ENCODE measurements around the gene SFR1.
"Not testable (repeated sequence)": the region's sequence is repeated elsewhere in the genome, so short reads cannot be mapped to it uniquely, and the experiment has no call there.

SFR1 gene

DNA sequence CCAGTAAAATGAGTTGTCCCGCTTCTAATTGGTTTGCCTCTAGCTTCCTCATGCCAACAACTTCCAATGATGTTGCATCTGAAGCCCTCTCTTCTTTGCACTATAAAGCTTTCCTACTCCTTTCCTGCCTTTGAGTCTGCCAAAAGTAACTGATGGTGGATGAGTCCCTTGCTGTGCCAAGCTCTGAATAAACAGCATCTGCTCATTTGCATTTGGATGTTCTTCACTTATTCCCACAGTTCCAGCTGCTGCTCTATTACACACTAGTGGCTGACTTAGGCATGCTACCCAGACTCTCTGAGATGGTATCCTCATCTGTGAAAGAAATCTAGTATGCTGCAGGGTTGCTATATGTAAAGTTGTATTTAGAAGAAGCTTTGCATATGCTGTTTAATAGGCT, 24.9 kb downstream of the SFR1 start:
- peaks cover 0 to 3% of the 10 kb centered on the region in 2 donors for H3K9me3 ChIP-seq (ENCODE audit: control insufficient read depth in 1 of 2, low read length in 2 of 2)
- H3K4me3 ChIP-seq (ENCODE audit: low read depth in 1 of 2, low read length in 2 of 2), result no peak overlapping the region
- H3K4me1 ChIP-seq (ENCODE audit: control insufficient read depth in 1 of 2, insufficient read depth in 2 of 2, low read length in 2 of 2), result no peaks in the 10 kb centered on the region
- no peak overlapping the region for H3K27ac ChIP-seq (ENCODE audit: low read depth, low read length)
- H3K9ac ChIP-seq (ENCODE audit: low read depth in 1 of 2, low read length in 2 of 2), result no peak overlapping the region
- H3K27me3 ChIP-seq (ENCODE audit: control insufficient read depth in 1 of 2, insufficient read depth in 2 of 2, low read length in 2 of 2), result no peaks in the 10 kb centered on the region
- H3K36me3 ChIP-seq (ENCODE audit: control insufficient read depth in 1 of 2, insufficient read depth in 2 of 2, low read length in 2 of 2), result no peaks in the 10 kb centered on the region

- Histone ChIP-seq H3K9ac (ENCODE audit: low read depth in 1 of 2, low read length in 2 of 2) (no peak overlapping the region), H3K27ac (ENCODE audit: low read depth, low read length) (no peak overlapping the region), H3K4me3 (ENCODE audit: low read depth in 1 of 2, low read length in 2 of 2) (no peak overlapping the region), H3K9me3 (ENCODE audit: control insufficient read depth in 1 of 2, low read length in 2 of 2) (peaks cover 0 to 5% of the 10 kb centered on the region in 2 donors), H3K36me3 (ENCODE audit: control insufficient read depth in 1 of 2, insufficient read depth in 2 of 2, low read length in 2 of 2) (no peaks in the 10 kb centered on the region), H3K4me1 (ENCODE audit: control insufficient read depth in 1 of 2, insufficient read depth in 2 of 2, low read length in 2 of 2) (no peaks in the 10 kb centered on the region), H3K27me3 (ENCODE audit: control insufficient read depth in 1 of 2, insufficient read depth in 2 of 2, low read length in 2 of 2) (no peaks in the 10 kb centered on the region)
Observed at GRCh38 chr10:104150139-104150538, 28.2 kb downstream of the SFR1 start.

GRCh38 chr10:104151737-104152136, 29.8 kb downstream of the SFR1 start:
- Histone ChIP-seq H3K27me3 (ENCODE audit: control insufficient read depth in 1 of 2, insufficient read depth in 2 of 2, low read length in 2 of 2) (peaks cover 0 to 3% of the 10 kb centered on the region in 2 donors), H3K4me1 (ENCODE audit: control insufficient read depth in 1 of 2, insufficient read depth in 2 of 2, low read length in 2 of 2) (no peaks in the 10 kb centered on the region), H3K36me3 (ENCODE audit: control insufficient read depth in 1 of 2, insufficient read depth in 2 of 2, low read length in 2 of 2) (no peaks in the 10 kb centered on the region), H3K4me3 (ENCODE audit: low read depth in 1 of 2, low read length in 2 of 2) (no peak overlapping the region), H3K9me3 (ENCODE audit: control insufficient read depth in 1 of 2, low read length in 2 of 2) (peaks cover 0 to 5% of the 10 kb centered on the region in 2 donors), H3K27ac (ENCODE audit: low read depth, low read length) (no peak overlapping the region), H3K9ac (ENCODE audit: low read depth in 1 of 2, low read length in 2 of 2) (no peak overlapping the region)

DNA sequence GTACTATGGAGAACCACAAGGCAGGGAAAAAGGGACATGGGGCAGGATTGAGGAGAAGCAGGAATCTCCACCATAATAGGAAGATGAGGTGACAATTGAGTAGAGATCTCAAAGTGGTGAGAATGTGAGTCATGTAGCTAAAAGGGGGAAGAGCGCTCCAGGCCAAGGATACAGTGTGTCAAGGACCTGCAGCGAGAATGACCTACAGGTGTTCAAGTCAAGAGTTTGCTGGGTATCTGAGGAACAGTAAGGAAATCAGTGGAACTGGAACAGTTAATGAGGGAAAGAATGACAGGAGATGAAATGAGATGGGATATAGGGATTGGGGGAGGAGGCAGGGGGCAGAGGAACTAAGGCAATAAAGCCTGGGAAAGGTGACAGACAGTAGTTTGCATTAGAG, 33.6 kb downstream of the SFR1 start:
- Histone ChIP-seq H3K9me3 (ENCODE audit: control insufficient read depth in 1 of 2, low read length in 2 of 2) (peaks cover 0 to 5% of the 10 kb centered on the region in 2 donors), H3K9ac (ENCODE audit: low read depth in 1 of 2, low read length in 2 of 2) (no peak overlapping the region), H3K4me3 (ENCODE audit: low read depth in 1 of 2, low read length in 2 of 2) (no peak overlapping the region), H3K27ac (ENCODE audit: low read depth, low read length) (no peak overlapping the region), H3K4me1 (ENCODE audit: control insufficient read depth in 1 of 2, insufficient read depth in 2 of 2, low read length in 2 of 2) (no peaks in the 10 kb centered on the region), H3K27me3 (ENCODE audit: control insufficient read depth in 1 of 2, insufficient read depth in 2 of 2, low read length in 2 of 2) (peaks cover 0 to 3% of the 10 kb centered on the region in 2 donors), H3K36me3 (ENCODE audit: control insufficient read depth in 1 of 2, insufficient read depth in 2 of 2, low read length in 2 of 2) (no peaks in the 10 kb centered on the region)

DNA sequence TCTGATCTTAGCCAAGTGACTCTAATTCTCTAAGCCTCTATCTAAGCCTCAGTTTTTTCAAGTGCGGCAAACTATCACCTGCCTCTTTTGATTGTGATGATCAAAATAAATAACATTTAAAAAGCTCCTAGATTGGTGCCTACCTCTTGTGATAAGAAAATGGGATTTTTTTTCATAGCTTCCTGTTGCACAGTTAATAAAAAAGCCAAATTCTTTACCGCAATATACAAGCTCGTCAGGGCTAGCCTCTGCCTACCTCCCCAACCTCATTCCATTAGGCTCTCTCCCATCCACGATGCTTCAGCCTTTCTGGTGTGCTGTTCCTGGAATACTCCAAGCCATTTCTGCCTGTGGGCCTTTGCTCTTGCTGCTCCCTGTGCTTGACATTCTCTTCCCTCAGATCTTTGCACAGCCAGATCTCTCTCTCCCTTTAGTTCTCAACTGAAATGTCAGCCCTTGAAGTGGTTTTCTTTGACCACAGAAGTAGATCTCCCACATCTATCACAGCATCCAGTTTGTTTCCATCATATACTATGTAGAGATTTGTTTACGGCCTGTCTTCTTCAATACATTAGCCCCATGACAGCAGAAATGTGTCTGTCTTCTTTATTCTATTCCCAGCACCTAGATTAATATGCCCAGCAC, 48.8 kb downstream of the SFR1 start:
- no peak overlapping the region for H3K4me3 ChIP-seq (ENCODE audit: low read depth in 1 of 2, low read length in 2 of 2)
- H3K27me3 ChIP-seq (ENCODE audit: control insufficient read depth in 1 of 2, insufficient read depth in 2 of 2, low read length in 2 of 2), result peaks cover 0 to 2% of the 10 kb centered on the region in 2 donors
- peaks cover 0 to 7% of the 10 kb centered on the region in 2 donors for H3K9me3 ChIP-seq (ENCODE audit: control insufficient read depth in 1 of 2, low read length in 2 of 2)
- H3K9ac ChIP-seq (ENCODE audit: low read depth in 1 of 2, low read length in 2 of 2), result no peak overlapping the region
- H3K36me3 ChIP-seq (ENCODE audit: control insufficient read depth in 1 of 2, insufficient read depth in 2 of 2, low read length in 2 of 2), result no peaks in the 10 kb centered on the region
- H3K4me1 ChIP-seq (ENCODE audit: control insufficient read depth in 1 of 2, insufficient read depth in 2 of 2, low read length in 2 of 2), result no peaks in the 10 kb centered on the region
- H3K27ac ChIP-seq (ENCODE audit: low read depth, low read length), result no peak overlapping the region

DNA sequence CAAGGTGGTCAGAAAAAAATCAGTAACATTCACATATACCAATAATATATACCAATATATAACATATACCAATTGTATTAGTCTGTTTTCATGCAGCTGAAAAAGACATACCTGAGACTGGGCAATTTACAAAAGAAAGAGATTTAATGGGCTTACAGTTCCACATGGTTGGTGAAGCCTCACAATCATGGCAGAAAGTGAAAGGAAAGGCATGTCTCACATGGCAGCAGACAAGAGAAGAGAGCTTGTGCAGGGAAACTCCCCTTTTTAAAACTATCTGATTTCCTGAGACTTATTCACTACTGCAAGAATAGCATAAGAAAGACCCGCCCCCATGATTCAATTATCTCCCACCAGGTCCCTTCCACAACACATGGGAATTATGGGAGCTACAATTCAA, 52.2 kb downstream of the SFR1 start:
- H3K27me3 ChIP-seq (ENCODE audit: control insufficient read depth in 1 of 2, insufficient read depth in 2 of 2, low read length in 2 of 2); H3K9me3 ChIP-seq (ENCODE audit: control insufficient read depth in 1 of 2, low read length in 2 of 2); H3K4me1 ChIP-seq (ENCODE audit: control insufficient read depth in 1 of 2, insufficient read depth in 2 of 2, low read length in 2 of 2); H3K4me3 ChIP-seq (ENCODE audit: low read depth in 1 of 2, low read length in 2 of 2); H3K9ac ChIP-seq (ENCODE audit: low read depth in 1 of 2, low read length in 2 of 2); H3K36me3 ChIP-seq (ENCODE audit: control insufficient read depth in 1 of 2, insufficient read depth in 2 of 2, low read length in 2 of 2); H3K27ac ChIP-seq (ENCODE audit: low read depth, low read length): not testable (repeated sequence)
